Heart left ventricle (tissue), 16 donors: ENCODE data around the gene STX11. TPM values are rescaled to one million over a fixed set of nuclear protein-coding genes. Genes with fewer than 3 reads are reported as not detected.

Source experiments
- ATAC-seq, 4 donors: fragments of 200-7000 bp; cut with Tn5 transposase; one replicate each; pipeline ENCODE4 v1.9.1; 2020 to 2022; ENCODE audit warnings: moderate library complexity in 4 of 4, mild to moderate bottlenecking in 3 of 4, moderate number of reproducible peaks in 1 of 4
- DNase-seq, 5 donors: peaks; one replicate each; pipeline ENCODE4 v3.0.0-alpha.2; 2020
- H3K27ac ChIP-seq, 12 donors: fragments of 200-600 bp; sonication (generic) in 4 of 12; one replicate each; pipeline versions ENCODE4 v1.5.0 to v1.8.0; 2016 to 2022; ENCODE audit warnings: mild to moderate bottlenecking in 2 of 12
- H3K27me3 ChIP-seq, 9 donors: fragments of 200-600 bp; sonication (generic) in 2 of 9; one replicate each; pipeline versions ENCODE4 v1.5.1 to v1.8.0; 2016 to 2022; ENCODE audit warnings: mild to moderate bottlenecking in 3 of 9
- H3K36me3 ChIP-seq, 9 donors: fragments of 200-600 bp; sonication (generic) in 2 of 9; one replicate each; pipeline versions ENCODE4 v1.5.0 to v1.8.0; 2018 to 2022; ENCODE audit warnings: mild to moderate bottlenecking in 2 of 9
- H3K4me1 ChIP-seq, 12 donors: fragments of 200-600 bp; sonication (generic) in 4 of 12; one replicate each; pipeline versions ENCODE4 v1.5.0 to v1.8.0; 2016 to 2022; ENCODE audit warnings: mild to moderate bottlenecking in 3 of 12
- H3K4me3 ChIP-seq, 12 donors: fragments of 200-600 bp; sonication (generic) in 4 of 12; one replicate each; pipeline versions ENCODE4 v1.5.0 to v1.8.0; 2017 to 2022; ENCODE audit warnings: mild to moderate bottlenecking in 9 of 12, moderate library complexity in 4 of 12
- H3K9me3 ChIP-seq, 12 donors: fragments of 200-600 bp; sonication (generic) in 4 of 12; one replicate each; pipeline versions ENCODE4 v1.5.0 to v1.8.0; 2016 to 2022; ENCODE audit warnings: mild to moderate bottlenecking in 1 of 12
- POLR2A ChIP-seq, 2 donors: fragments of 450-650 bp; IDR thresholded peaks; one replicate each; pipeline ENCODE4 v1.6.1; 2017; ENCODE audit warnings: antibody characterized with exemption in 2 of 2, mild to moderate bottlenecking in 2 of 2, moderate library complexity in 2 of 2
- WGBS, 4 donors: extraction: QIAGEN DNeasy Blood & Tissue Kit in 2 of 4; methylation state at CpG; one replicate each; pipeline versions ENCODE4 v1.1.5 to v1.1.7; 2013 to 2018; 5-methylcytosine and 5-hydroxymethylcytosine counted together
- intact Hi-C, 10 donors: fragments of 100-400 bp; cut with DNase I; formaldehyde crosslinking; loops; one replicate each; pipeline versions ENCODE4 v1.11.1 to v1.14.2; 2022
- polyA plus RNA-seq, 2 donors: library from polyadenylated mRNA; stranded (reverse); fragments of 200-250 nt; gene quantifications; one replicate each; pipeline ENCODE4 v1.2.3, GENCODE V29; 2013
- total RNA-seq, 9 donors: library from RNA; depleted of rRNA in 2 of 9; stranded (reverse); fragments of >200 nt in 2 of 9; fragmentation: NEBNext Ultra II Directional in 3 of 9; extraction: Animal tissue kit (Norgen Biotek cat#: 25700) in 3 of 9; gene quantifications; one replicate each; pipeline versions ENCODE4 v1.1.0 to v1.2.4, GENCODE V29; 2016 to 2023
- TF ChIP-seq, protein P1 (sequence below), 12 donors: fragments of 200-600 bp; sonication (generic) in 4 of 12; IDR thresholded peaks; one replicate each; pipeline versions ENCODE4 v1.5.0 to v1.8.0; 2018 to 2022; ENCODE audit warnings: antibody characterized with exemption in 12 of 12, mild to moderate bottlenecking in 5 of 12
- donor health status: ischemic (EF 13 %, LVEDD 7.1; RV severe dilation, severe dysfunction).
- donor health status: healthy with polysubstance abuse.
- donor health status: DM: no; HTN: yes; CAD: no.
- donor health status: DM: no; HTN: no; CAD: no.
- donor health status: ischemic (EF 25% LVEDD 6.9; RV normal size, moderate dysfunction).
- donor health status: ischemic (EF 25% LVEDD 5.7; RV mildly dilated, moderate dysfunction).
- donor health status: healthy.
- donor health status: DM: yes; HTN: yes; CAD: no.
- donor health status: ischemic (EF 35%, LVEDD 5.7; RV mildly dilated, moderate dysfunction).
- donor health status: nonischemic (EF 11% LVEDD 7.7; RV severe dilation, severe dysfunction).
- donor health status: DM: yes; HTN: yes; CAD: no.
- donor health status: PGD.
- donor health status: ischemic (EF 29% LVEDD 5.4; RV normal size, mild dysfunction).
- donor health status: nonischemic (EF 23%, LVEDD 6.1; RV moderate dilation, normal function).

The STX11 gene
- total and polyA plus RNA-seq, 11 donors, result 4.7 to 21.0 (median 9.0) TPM

GRCh38 chr6:144156338-144156737 is 6.0 kb downstream of the STX11 start:
- H3K27ac ChIP-seq, result peak overlapping the region in 2 of 12 donors; percentile 39 to 84
- H3K9me3 ChIP-seq, result no peaks in the 10 kb centered on the region
- peaks cover 0 to 9% (median 0%) of the 10 kb centered on the region in 9 donors for H3K36me3 ChIP-seq
- TF ChIP-seq, protein P1, sequence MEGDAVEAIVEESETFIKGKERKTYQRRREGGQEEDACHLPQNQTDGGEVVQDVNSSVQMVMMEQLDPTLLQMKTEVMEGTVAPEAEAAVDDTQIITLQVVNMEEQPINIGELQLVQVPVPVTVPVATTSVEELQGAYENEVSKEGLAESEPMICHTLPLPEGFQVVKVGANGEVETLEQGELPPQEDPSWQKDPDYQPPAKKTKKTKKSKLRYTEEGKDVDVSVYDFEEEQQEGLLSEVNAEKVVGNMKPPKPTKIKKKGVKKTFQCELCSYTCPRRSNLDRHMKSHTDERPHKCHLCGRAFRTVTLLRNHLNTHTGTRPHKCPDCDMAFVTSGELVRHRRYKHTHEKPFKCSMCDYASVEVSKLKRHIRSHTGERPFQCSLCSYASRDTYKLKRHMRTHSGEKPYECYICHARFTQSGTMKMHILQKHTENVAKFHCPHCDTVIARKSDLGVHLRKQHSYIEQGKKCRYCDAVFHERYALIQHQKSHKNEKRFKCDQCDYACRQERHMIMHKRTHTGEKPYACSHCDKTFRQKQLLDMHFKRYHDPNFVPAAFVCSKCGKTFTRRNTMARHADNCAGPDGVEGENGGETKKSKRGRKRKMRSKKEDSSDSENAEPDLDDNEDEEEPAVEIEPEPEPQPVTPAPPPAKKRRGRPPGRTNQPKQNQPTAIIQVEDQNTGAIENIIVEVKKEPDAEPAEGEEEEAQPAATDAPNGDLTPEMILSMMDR (IDR thresholded peaks at IDR 0.05), result no peak
- no peak for TF ChIP-seq POLR2A (IDR thresholded peaks at IDR 0.05)
- H3K4me1 ChIP-seq, result peaks cover 4 to 97% (median 31%) of the 10 kb centered on the region in 12 donors
- ATAC-seq (no peak), DNase-seq (no peak)
- no peaks in the 10 kb centered on the region for H3K27me3 ChIP-seq
- no peak overlapping the region for H3K4me3 ChIP-seq
- WGBS, 4 donors, result 76 to 84% (median 80%) methylated on average over 3 of the region's 3 CpGs
- intact Hi-C loops, result loop anchor here in 6 of 10 donors (5.0 to 10.0 kb wide), 4 partner anchors 52 to 131 kb away; partner anchors contain the start of gene UTRN (in 3 of the 6)

DNA sequence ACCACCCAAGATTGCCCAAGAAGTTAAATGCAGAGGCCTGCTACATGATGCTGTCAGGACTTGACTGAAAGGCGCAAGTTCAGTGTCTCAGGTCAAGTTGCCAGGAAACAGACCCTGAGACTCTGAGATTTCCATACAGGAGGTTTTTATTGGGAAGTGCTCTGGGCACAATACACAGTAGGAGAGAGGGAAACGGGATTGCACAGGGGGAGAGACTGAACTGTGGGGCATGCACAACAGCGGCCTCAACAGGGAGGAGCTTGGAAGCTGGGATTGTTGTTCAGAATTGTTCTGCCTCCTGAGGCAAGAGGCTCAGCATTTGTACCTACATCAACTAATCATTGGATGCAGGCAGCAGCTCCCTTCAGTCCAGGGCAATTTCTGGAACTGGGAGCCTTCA is 6.7 kb downstream of the STX11 start:
- peak overlapping the region in 8 of 12 donors; percentile 28 to 84 (median 53) for H3K27ac ChIP-seq
- no peaks in the 10 kb centered on the region for H3K27me3 ChIP-seq
- intact Hi-C loops, result loop anchor here in 6 of 10 donors (5.0 to 10.0 kb wide), 4 partner anchors 52 to 130 kb away; partner anchors contain the start of gene UTRN (in 3 of the 6)
- H3K36me3 ChIP-seq, result peaks cover 0 to 9% (median 0%) of the 10 kb centered on the region in 9 donors
- 68 to 78% (median 73%) methylated on average over 3 of the region's 3 CpGs for WGBS, 4 donors
- ATAC-seq, result peak; percentile 18 to 53 (median 50)
- no peak for TF ChIP-seq POLR2A (IDR thresholded peaks at IDR 0.05)
- TF ChIP-seq, protein P1 (IDR thresholded peaks at IDR 0.05), result peak in 1 of 12 donors; percentile 12
- no peak overlapping the region for H3K4me3 ChIP-seq
- no peak for DNase-seq
- H3K9me3 ChIP-seq, result no peaks in the 10 kb centered on the region
- H3K4me1 ChIP-seq, result peaks cover 4 to 97% (median 25%) of the 10 kb centered on the region in 12 donors

GRCh38 chr6:144158133-144158532 is 7.8 kb downstream of the STX11 start:
- ATAC-seq (peak; percentile 89 to 93 (median 90)), DNase-seq (peak in 4 of 5 donors; percentile 58 to 71 (median 68))
- no peaks in the 10 kb centered on the region for H3K27me3 ChIP-seq
- H3K4me3 ChIP-seq, result no peak overlapping the region
- peak overlapping the region in 10 of 12 donors; percentile 28 to 84 (median 53) for H3K27ac ChIP-seq
- WGBS, 4 donors, result 6 to 18% (median 11%) methylated on average over 3 of the region's 3 CpGs
- intact Hi-C loops, result loop anchor here in 6 of 10 donors (5.0 to 10.0 kb wide), 4 partner anchors 53 to 129 kb away; partner anchors contain the start of gene UTRN (in 3 of the 6)
- H3K4me1 ChIP-seq, result peaks cover 4 to 95% (median 23%) of the 10 kb centered on the region in 12 donors
- TF ChIP-seq POLR2A (IDR thresholded peaks at IDR 0.05), result peak in 1 of 2 donors; percentile 12
- TF ChIP-seq, protein P1 (IDR thresholded peaks at IDR 0.05), result no peak
- no peaks in the 10 kb centered on the region for H3K9me3 ChIP-seq
- peaks cover 0 to 9% (median 0%) of the 10 kb centered on the region in 9 donors for H3K36me3 ChIP-seq

- Histone ChIP-seq H3K27me3 (no peaks in the 10 kb centered on the region), H3K36me3 (peaks cover 0 to 6% (median 0%) of the 10 kb centered on the region in 9 donors), H3K27ac (peak overlapping the region in 10 of 12 donors; percentile 5 to 72 (median 52)), H3K9me3 (no peaks in the 10 kb centered on the region), H3K4me1 (peaks cover 4 to 94% (median 23%) of the 10 kb centered on the region in 12 donors), H3K4me3 (peak overlapping the region in 1 of 12 donors; percentile 15)
- TF ChIP-seq, protein P1 (IDR thresholded peaks at IDR 0.05), result no peak
- no peak for TF ChIP-seq POLR2A (IDR thresholded peaks at IDR 0.05)
- 45 to 65% (median 58%) methylated on average over 5 of the region's 5 CpGs for WGBS, 4 donors
- intact Hi-C loops, result loop anchor here in 6 of 10 donors (5.0 to 10.0 kb wide), 4 partner anchors 54 to 128 kb away; partner anchors contain the start of gene UTRN (in 3 of the 6)
- DNase-seq (no peak), ATAC-seq (peak in 2 of 4 donors; percentile 23 to 52)
Observed at GRCh38 chr6:144159223-144159622, 8.9 kb downstream of the STX11 start.
